ENCODE measurements around the gene UBA1.

The UBA1 gene

DNA sequence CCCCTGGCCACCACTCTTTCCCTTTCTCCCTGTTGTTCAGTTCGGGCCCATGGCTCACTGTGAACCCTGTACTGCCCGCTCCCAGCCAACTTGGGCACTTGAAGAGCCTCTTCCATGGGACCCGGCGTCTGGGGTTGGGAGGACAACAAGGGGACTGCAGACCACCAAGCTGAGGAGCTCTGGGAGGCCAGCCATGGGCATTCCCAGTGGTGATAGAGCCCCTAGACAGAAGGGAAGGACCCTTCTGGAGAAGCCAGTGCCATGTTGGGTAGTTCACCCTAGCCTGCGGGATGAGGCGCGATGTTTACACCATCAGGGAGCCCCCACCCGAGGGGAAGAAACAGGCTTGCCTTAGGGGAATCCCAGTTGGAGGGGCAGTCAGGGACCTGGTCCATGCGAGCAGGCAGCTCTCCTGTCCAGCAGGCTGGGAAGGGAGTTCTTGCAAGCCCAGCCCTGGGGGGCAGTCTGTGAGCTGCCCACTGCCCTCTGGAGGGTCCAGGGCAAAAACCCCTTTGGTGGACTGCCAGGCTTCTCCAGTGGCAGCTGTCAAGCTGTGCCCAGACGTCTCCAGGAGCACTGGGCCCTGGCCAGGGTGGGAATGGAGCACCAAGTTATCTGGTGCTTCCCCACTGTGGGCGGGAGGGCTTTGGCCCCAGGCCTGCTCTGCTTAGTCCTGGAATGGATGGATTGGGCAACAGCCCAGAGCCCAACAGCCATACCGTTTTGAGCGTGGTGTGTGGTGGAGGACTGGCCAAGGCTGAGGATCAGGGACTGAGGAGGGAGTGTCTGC, 23.7 kb upstream of the UBA1 start:
- no peak overlapping the region for H3K4me3 ChIP-seq (ENCODE audit: low read length)
- TF ChIP-seq, protein P1, sequence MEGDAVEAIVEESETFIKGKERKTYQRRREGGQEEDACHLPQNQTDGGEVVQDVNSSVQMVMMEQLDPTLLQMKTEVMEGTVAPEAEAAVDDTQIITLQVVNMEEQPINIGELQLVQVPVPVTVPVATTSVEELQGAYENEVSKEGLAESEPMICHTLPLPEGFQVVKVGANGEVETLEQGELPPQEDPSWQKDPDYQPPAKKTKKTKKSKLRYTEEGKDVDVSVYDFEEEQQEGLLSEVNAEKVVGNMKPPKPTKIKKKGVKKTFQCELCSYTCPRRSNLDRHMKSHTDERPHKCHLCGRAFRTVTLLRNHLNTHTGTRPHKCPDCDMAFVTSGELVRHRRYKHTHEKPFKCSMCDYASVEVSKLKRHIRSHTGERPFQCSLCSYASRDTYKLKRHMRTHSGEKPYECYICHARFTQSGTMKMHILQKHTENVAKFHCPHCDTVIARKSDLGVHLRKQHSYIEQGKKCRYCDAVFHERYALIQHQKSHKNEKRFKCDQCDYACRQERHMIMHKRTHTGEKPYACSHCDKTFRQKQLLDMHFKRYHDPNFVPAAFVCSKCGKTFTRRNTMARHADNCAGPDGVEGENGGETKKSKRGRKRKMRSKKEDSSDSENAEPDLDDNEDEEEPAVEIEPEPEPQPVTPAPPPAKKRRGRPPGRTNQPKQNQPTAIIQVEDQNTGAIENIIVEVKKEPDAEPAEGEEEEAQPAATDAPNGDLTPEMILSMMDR (conservative IDR thresholded peaks at IDR 0.05; ENCODE audit: low read depth, low read length) = no peak
- no peak for DNase-seq (ENCODE audit: low read depth)

DNA sequence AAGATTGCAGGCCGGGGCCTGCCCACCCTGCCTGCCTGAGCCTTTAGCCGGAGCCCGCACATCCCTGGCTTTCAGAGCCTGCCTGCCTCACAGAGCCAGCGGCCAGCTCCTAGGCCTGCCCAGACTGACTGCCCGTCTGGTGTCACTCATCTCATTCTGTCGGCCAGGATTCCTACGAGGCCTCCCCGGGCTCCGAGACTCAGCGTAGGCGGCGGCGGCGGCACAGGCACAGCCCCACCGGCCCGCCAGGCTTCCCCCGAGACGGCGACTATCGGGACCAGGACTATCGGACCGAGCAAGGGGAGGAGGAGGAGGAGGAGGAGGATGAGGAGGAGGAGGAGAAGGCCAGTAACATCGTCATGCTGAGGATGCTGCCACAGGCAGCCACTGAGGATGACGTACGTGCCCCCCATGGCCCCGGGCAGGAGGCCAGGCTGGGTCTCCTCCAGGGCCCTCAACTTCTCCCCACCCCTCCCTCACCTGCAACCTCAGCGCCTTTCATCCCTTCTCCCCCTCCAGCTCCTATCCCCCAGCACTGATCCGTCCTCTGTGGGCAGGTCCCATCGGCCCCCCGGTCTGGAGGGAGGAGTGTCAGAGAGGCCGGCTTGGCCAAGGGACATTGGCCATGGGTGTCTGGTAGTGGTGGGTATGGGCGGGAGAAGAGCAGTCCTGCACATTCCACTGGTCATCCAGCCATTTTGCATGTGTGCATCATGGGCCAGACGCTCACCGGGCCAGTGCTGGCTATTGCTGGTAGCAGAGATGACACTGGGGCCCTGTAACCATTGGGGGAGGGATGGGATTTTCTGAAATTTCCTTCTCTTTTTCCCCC, 22.6 kb upstream of the UBA1 start:
- DNase-seq (ENCODE audit: low read depth) = no peak
- H3K4me3 ChIP-seq (ENCODE audit: low read length) = no peak overlapping the region
- TF ChIP-seq, protein P1 (conservative IDR thresholded peaks at IDR 0.05; ENCODE audit: low read depth, low read length) = no peak

DNA sequence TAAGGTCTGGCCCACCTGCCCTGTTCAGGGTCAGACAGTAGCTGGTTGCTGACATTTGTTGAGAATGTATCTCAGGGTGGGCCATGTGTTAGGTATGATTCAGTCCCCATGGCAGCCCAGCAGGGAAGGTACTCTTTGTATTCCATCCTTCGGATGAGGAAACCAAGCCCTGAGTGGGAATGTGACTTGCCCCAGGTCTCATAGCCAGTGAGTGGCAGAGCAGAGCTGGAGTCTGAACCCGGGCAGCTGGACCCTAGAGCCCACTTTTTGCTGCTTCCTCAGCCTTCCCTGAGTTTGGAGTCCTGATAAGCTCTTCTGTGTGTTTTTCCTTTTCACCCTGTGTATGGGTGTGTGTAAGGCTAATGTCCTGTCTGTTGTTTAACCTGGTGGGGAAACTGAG, 21.6 kb upstream of the UBA1 start:
- TF ChIP-seq, protein P1 (conservative IDR thresholded peaks at IDR 0.05; ENCODE audit: low read depth, low read length) = no peak
- H3K4me3 ChIP-seq (ENCODE audit: low read length) = no peak overlapping the region
- DNase-seq (ENCODE audit: low read depth) = no peak

DNA sequence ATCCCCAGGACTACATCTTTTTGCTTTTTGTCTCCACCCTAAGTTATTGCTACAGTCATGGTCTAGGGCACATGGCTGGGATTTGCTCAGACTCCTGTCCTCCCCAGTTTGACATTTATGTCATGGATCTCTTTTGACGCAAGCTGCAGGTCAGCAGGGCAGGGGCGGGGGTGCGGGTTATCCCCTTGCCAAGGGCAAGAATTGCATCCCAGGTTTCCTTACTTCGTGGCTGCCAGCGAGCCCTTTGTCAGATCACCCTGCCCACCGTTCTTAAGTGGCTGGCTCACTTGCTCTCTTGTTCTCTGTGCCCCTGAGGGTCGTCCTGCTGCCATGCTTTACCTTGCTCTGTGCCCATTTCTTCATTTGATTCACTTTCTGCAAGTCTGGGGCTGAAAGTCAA, 21.1 kb upstream of the UBA1 start:
- TF ChIP-seq, protein P1 (conservative IDR thresholded peaks at IDR 0.05; ENCODE audit: low read depth, low read length) = no peak
- no peak for DNase-seq (ENCODE audit: low read depth)
- H3K4me3 ChIP-seq (ENCODE audit: low read length) = no peak overlapping the region

DNA sequence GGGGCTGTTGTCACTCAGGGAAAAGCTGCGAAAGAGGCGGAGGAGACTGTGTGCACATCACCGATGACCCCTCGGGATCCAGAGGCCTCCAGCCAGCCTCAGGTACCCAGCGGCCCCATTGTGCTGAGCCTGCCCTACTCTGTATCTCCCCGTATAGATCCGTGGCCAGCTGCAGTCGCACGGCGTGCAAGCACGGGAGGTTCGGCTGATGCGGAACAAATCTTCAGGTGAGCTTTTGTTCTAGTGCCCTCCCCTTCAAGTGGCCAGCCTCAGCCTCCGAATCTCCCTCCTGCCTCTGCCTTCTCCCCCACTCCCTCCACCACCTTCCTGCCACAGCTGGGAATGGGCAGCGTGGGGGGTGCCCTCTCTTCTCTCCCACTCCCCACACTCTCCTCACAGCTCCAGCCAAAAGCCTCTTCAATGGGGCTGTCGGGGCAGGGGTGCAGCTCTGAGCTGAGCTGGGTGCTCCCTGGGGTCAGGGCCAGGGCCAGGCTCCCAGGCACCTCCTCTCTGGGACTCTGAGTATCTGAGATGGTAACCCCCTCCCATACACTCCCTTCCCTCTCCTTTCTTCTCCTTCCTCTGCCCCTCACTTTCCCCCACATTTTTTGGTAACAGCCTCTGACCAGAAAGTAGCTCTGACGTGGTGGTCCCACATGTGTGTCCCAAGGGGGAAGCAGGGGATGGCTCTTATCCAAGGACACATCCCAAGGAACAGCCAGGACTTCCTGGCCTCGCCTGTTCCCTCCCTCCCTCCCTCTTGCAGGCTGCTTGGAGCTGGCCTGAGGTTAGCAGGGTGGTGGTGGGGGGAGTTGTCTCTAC, 20.4 kb upstream of the UBA1 start:
- TF ChIP-seq, protein P1 (conservative IDR thresholded peaks at IDR 0.05; ENCODE audit: low read depth, low read length) = no peak
- no peak overlapping the region for H3K4me3 ChIP-seq (ENCODE audit: low read length)
- no peak for DNase-seq (ENCODE audit: low read depth)

DNA sequence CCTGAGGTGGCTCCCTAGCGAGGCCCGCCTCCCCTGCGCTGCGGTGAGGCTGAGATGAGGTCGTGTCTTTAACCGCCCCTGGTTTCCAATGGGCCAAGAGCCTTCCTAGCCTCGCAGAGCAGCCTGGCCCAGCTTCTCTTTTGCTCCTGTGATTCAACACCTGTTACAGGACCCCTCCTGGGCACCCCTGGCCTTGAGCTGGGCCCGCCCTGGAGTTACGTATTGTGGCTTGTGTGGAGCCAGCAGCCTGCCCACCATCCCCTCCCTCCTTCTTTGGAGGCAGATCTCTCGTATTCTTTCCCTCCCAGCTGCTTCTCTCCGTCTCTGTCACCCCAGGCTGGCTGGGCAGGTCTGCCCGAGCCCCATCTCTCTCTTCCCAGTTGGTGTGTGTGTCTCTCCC, 19.3 kb upstream of the UBA1 start:
- no peak overlapping the region for H3K4me3 ChIP-seq (ENCODE audit: low read length)
- no peak for DNase-seq (ENCODE audit: low read depth)
- TF ChIP-seq, protein P1 (conservative IDR thresholded peaks at IDR 0.05; ENCODE audit: low read depth, low read length) = no peak
